Measurements from ENCODE around the gene KRT33B. TPM values are rescaled to one million over a fixed set of nuclear protein-coding genes. Genes with fewer than 3 reads are reported as not detected.
"Not testable (repeated sequence)": the region's sequence is repeated elsewhere in the genome, so short reads cannot be mapped to it uniquely, and the experiment has no call there.

KRT33B gene
- total RNA-seq, 1 donor from 2014 or later, result not detected

GRCh38 chr17:41393826-41394225 lies 24.2 kb upstream of the KRT33B start:
- no peak for DNase-seq (ENCODE audit: low read depth in 2 of 2)

DNA sequence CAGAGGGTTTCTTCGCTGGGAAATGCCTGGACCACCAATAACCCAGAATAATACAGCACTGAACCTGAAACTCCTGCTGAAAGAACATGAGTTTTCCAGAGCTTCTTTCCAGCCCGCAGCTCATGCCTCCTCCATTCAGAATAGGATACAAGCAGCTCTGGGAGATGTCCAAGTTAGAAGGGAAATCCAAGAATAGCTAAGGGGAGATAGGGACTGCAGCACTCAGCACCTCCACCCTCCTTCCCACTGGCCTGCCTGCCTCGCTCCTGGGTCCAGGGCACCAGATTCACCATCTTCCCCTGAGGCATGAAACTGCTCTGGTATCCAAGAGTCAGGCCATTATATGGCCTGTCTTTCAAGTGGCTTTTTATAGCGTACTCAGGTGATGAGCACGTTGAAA lies 23.7 kb upstream of the KRT33B start:
- DNase-seq (ENCODE audit: low read depth in 2 of 2), result no peak

- DNase-seq (ENCODE audit: low read depth in 2 of 2), result no peak
Measured at GRCh38 chr17:41392278-41392677, 22.7 kb upstream of the KRT33B start.

DNA sequence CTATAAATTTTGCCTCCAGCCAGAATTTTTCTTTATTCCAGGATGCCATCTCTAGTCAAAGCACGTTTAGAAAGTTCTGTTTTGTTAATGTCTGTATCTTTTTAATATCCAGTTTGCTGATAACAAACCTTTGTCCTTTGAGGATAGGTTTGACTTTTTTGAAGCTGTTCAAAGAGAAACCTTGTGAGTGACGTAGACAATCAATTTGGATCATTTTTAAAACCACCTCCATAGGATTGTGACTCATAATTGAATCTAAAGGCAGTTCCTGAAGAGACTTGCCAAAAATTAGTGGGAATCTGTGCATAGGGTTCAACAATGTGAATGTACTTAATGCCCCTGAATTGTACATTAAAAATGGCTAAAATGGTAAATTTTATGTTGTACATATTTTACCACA lies 21.9 kb upstream of the KRT33B start:
- DNase-seq (ENCODE audit: low read depth in 2 of 2), result no peak

- DNase-seq (ENCODE audit: low read depth in 2 of 2), result no peak
Measured at GRCh38 chr17:41390411-41390938, 20.9 kb upstream of the KRT33B start.

- DNase-seq (ENCODE audit: low read depth in 2 of 2), result no peak
Measured at GRCh38 chr17:41387670-41388069, 18.1 kb upstream of the KRT33B start.

DNA sequence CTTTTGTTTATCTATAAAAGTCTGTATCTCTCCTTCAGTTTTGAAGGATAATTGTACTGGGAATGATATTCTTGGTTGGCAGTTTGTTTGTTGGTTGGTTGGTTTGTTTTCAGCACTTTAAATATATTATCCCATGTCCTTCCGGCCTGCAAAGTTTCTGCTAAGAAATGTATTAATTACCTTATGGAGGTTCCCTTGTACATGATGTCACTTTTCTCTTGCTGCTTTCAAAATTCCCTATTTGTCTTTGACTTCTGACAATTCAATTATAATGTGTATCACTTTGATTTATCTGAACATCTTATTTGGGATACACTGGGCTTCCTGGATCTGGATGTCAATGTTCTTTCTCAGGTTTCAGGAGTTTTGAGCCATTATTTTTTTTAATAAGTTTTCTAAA lies 16.6 kb upstream of the KRT33B start:
- no peak for DNase-seq (ENCODE audit: low read depth in 2 of 2)

DNA sequence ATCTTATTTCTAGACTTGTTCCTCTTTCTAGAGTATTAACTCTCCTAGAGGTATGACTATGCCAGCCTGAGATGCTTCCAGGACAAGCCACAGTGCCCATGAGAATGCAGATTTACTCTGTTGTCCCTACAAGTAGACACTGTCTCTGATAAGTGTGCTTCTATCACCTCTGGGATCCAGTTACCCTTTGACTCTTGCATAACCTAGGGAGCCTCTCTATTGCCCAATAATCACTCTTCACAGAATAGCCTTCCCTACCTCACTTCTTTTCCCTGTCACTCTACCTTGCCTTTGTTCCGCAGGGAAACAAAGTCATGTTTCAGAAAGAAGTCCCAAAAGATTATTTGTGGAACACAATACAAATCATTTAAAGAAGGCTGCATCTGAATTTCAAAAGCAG lies 14.1 kb upstream of the KRT33B start:
- no peak for DNase-seq (ENCODE audit: low read depth in 2 of 2)

DNA sequence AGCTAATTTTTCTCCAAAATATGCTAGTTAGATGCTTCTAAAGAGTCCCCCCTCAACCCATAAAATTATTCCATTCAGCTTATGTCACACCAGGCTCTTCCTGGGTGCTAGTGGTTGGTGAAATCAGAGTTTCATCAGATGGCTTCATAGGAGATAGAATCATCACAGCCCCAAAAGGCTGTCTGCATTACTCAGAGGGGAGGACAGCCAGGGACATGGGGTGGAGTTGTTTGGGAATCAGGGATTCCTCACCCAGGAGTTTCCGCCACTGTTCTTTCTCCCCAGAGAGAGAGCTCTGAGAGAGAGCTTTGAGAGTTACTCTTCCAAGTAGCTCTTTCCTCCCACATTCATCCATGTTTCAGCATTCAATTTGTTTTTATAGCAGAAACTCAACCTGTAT lies 12.8 kb upstream of the KRT33B start:
- no peak for DNase-seq (ENCODE audit: low read depth in 2 of 2)

DNA sequence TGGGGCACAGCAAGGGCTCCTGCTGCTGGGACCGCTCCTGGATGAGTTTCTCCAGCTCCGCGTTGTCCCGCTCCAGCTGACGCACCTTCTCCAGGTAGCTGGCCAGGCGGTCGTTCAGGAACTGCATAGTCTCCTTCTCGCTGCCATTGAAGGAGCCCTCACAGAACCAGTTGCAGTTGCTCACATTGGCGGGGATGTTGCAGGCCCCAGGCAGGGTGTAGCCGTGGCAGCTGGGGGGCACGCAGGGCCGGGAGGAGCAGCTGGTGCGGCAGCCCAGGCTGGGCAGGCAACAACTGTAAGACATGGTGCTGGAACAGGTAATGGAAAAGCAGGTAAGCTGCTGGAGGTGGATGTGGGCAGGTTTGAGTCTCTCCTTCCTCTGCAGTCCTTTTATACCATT lies 12.3 kb upstream of the KRT33B start, which contains the start of gene KRT34:
KRT34 (minus strand) TSS at position 364 of the 400 bp plus-strand sequence; CDS start at position 304, 60 bp downstream.
- not testable (repeated sequence) for DNase-seq (ENCODE audit: low read depth in 2 of 2)

DNA sequence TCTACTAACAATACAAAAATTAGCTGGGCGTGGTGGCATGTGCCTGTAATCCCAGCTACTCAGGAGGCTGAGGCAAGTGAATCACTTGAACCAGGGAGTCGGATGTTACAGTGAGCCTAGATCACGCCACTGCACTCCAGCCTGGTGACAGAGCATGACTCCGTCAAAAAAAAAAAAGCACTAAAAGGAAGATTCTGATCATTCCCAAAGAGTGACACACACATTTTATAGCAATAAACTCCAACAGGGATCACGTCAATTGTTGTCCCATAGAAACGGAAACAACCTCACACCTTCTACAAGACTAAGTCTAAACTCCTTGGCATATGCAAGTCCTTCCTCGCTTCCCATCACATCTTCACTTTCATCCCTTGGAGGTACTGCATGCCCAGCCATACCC lies 10.5 kb upstream of the KRT33B start:
- DNase-seq (ENCODE audit: low read depth in 2 of 2), result not testable (repeated sequence)

DNA sequence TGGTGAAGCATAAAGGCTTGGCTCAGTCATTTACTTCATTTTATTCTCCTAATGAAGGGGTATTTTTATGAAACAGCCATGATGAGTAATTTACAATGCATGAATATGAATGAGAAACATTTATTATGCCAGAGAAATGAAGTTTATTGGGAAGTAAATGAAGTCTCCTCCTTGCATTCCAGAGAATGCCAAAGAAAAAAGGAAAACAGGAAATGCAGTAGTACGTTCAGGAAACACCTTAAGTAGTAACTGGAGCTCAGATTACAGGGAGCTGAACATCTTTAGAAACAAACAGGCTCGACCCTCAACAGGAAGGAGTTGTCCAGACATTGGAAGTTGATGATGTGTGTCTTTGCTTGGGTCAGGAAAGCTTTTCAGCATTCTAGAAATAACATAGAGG lies 7.9 kb upstream of the KRT33B start:
- DNase-seq (ENCODE audit: low read depth in 2 of 2), result peak in 1 of 2 donors; percentile 24

GRCh38 chr17:41369023-41369422 lies 590 bp downstream of the KRT33B start:
- DNase-seq (ENCODE audit: low read depth in 2 of 2), result no peak

DNA sequence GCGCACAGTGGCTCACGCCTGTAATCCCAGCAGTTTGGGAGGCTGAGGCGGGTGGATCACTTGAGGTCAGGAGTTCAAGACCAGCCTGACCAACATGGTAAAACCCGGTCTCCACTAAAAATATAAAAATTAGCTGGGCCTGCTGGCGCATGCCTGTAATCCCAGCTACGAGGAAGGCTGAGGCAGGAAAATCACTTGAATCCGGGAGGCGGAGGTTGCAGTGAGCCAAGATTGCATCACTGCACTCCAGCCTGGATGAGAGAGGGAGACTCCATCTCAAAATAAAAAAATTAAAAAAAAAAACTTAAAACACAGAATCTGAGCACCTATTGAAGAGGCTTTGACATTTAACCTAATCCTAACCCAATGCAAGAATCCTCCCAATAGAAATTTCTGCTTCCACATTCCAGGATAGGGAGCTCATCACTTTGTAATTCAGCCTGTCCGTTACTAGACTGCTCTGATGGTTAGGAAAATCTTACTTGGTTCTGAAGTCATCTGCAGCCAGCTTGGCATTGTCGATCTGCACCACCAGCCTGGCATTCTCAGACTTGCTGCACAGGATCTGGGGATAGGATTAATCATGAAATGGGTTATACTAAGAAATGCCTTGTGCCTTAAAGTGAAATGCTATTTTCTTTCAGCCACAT lies 2.1 kb downstream of the KRT33B start:
- no peak for DNase-seq (ENCODE audit: low read depth in 2 of 2)

- no peak for DNase-seq (ENCODE audit: low read depth in 2 of 2)
Measured at GRCh38 chr17:41366070-41366469, 3.5 kb downstream of the KRT33B start.

DNA sequence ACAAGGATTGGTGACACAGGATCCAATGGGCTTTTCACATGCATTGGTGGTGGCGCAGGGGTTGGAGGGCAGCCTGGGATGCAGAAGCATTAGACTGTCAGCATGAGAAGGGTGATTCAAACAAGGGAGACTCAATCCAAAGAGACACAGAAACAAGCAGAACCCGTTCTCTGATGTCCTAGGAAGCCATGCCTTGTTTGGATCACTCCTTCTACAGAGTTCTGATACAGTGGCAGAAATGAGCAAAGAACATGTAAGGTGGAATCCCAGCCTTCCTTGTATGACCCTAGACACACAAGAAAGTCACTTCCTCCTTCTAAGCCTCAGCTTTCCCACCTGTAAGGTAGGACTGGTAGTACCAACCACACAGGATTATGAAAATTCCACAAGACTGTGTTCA lies 5.7 kb downstream of the KRT33B start:
- DNase-seq (ENCODE audit: low read depth in 2 of 2), result no peak

GRCh38 chr17:41360296-41360995 lies 9.2 kb downstream of the KRT33B start:
- DNase-seq (ENCODE audit: low read depth in 2 of 2), result no peak

- no peak for DNase-seq (ENCODE audit: low read depth in 2 of 2)
Measured at GRCh38 chr17:41354536-41354935, 15.1 kb downstream of the KRT33B start.

DNA sequence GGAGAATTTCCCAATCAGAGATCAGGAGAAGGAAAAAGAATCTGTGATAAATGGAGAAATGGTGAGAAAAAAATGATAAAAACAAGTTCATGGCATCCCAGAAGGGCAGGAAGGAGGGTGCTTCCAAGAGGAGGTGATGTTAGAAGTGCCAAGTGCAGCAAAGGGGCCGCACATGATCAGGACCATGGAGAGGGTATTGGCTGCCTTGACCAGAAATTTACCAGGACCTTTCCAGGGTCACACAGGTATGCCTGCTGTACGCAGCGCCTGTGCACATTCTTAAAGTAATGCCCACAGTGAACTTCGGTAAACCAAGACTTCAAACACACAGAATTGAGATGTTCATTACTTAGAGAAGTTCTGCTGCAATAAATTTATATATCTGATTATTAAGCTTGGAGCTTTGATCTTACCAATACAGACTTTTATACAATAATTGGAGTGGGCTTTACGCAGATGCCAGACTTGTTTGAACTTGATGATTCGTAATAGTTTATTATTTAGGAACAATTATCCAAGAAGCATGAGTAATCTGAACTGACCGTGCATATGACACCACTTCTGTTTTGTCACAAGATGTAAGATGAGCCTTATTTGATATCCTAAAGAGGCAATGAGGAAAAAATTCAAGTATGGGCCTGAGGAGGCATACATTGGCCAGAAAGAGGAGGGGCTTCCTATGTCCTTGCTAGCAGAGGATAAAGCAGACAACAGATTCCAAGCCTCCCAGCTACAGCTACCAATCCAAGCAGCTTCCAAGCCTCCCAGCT lies 16.8 kb downstream of the KRT33B start:
- DNase-seq (ENCODE audit: low read depth in 2 of 2), result no peak

DNA sequence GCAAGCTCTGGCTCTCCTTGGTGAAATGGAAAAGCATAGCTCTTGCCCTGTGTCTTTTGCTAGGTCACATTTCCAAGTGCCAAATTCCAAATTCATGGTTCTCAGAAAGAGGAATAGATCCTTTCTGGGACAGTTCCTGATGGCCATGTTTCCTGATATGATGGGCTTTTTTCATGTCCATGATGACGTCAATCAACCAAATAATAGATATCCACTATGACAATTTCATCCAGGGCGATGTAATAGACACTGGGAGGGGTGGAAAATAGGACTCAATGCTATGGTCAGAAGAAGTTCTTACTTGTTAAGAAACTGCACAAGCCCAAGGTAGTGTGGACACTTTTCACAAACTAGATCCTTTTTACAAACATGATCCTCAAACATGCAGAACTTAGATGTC lies 18.4 kb downstream of the KRT33B start:
- no peak for DNase-seq (ENCODE audit: low read depth in 2 of 2)

- DNase-seq (ENCODE audit: low read depth in 2 of 2), result not testable (repeated sequence)
Measured at GRCh38 chr17:41350381-41350878, 19.2 kb downstream of the KRT33B start, which contains the start of gene KRT33A. KRT33A (minus strand) TSS chr17:41350828; CDS start chr17:41350767, 61 bp downstream.

Data from dermis microvascular lymphatic vessel endothelial cell (primary cell).